ENCODE measurements around the gene RPS21.

The RPS21 gene

GRCh38 chr20:62381842-62382241 lies 5.1 kb upstream of the RPS21 start:
- DNase-seq: no peak

GRCh38 chr20:62382306-62383198 lies 4.4 kb upstream of the RPS21 start:
- DNase-seq: peak; percentile 81 to 84

- DNase-seq: peak in 1 of 2 donors; percentile 20
Observed at GRCh38 chr20:62387219-62387913, 463 bp downstream of the RPS21 start.

- no peak for DNase-seq
Observed at GRCh38 chr20:62387933-62388635, 1.2 kb downstream of the RPS21 start.

GRCh38 chr20:62388839-62389600 lies 2.1 kb downstream of the RPS21 start:
- no peak for DNase-seq

- DNase-seq: no peak
Observed at GRCh38 chr20:62389601-62390087, 2.7 kb downstream of the RPS21 start.

- no peak for DNase-seq
Observed at GRCh38 chr20:62390317-62391164, 3.6 kb downstream of the RPS21 start.

GRCh38 chr20:62391165-62392076 lies 4.5 kb downstream of the RPS21 start:
- DNase-seq: no peak

- DNase-seq: no peak
Observed at GRCh38 chr20:62392077-62392418, 5.1 kb downstream of the RPS21 start.

GRCh38 chr20:62392621-62393334 lies 5.9 kb downstream of the RPS21 start:
- DNase-seq: no peak

- no peak for DNase-seq
Observed at GRCh38 chr20:62393335-62393665, 6.4 kb downstream of the RPS21 start.

- no peak for DNase-seq
Observed at GRCh38 chr20:62393830-62394229, 6.9 kb downstream of the RPS21 start.

- no peak for DNase-seq
Observed at GRCh38 chr20:62394248-62395245, 7.6 kb downstream of the RPS21 start.

GRCh38 chr20:62395311-62396242 lies 8.7 kb downstream of the RPS21 start:
- DNase-seq: no peak

GRCh38 chr20:62396367-62397239 lies 9.7 kb downstream of the RPS21 start:
- no peak for DNase-seq

- no peak for DNase-seq
Observed at GRCh38 chr20:62398120-62398821, 11.4 kb downstream of the RPS21 start.
